GM19043 (cell line): ENCODE data around the gene ALDH4A1.

Experiments
- ATAC-seq: cut with Tn5 transposase; IDR thresholded peaks from one replicate; pipeline ENCODE4 v1.9.1; 2021; ENCODE audit warnings: low read depth; ENCODE audit not compliant: unreplicated experiment

The ALDH4A1 gene

DNA sequence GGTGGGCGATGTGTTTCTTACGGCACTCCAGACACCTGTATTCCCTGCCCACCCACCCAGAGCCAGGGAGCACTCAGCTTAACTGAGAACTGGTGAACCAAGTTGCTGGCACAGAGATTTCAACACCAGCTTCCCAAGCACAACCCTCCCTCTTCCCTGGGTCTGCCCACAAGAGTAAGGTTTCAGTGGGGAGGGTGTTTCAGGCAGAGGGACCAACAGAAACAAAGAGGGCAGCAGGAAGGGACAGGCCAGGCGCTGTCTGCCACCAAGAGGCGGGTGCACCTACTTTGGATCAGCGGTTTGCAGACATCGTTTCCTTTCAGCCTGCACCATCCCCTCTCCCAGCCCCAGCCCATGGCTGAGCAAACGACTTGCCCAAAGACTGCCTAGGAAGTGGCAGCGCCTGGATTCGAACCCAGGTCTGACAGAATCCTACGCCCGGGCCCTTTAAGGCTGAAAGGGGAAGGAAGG, 21.9 kb upstream of the ALDH4A1 start:
- ATAC-seq = no peak

DNA sequence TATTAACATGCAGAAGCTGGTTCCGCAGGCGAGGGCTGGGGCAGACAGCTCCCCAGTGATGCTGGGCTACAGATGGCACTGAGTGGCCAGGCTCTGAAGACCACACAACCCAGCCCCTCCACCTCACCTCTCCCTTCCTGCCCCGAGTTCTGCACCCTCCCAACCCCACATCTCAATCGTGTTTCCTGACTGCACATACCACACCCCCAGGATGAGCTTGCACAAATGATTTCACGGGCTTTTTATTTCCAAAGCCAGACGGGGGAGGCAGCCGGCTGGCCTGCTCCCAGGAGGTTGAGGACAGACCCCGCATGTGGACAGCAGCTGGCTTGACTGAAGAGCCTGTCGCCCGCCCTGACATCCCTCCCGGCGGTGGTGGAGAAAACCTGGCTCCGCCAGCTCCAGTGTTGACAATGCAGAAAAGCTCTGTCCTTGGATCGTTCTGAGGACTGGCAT, 21.4 kb upstream of the ALDH4A1 start:
- ATAC-seq = no peak

DNA sequence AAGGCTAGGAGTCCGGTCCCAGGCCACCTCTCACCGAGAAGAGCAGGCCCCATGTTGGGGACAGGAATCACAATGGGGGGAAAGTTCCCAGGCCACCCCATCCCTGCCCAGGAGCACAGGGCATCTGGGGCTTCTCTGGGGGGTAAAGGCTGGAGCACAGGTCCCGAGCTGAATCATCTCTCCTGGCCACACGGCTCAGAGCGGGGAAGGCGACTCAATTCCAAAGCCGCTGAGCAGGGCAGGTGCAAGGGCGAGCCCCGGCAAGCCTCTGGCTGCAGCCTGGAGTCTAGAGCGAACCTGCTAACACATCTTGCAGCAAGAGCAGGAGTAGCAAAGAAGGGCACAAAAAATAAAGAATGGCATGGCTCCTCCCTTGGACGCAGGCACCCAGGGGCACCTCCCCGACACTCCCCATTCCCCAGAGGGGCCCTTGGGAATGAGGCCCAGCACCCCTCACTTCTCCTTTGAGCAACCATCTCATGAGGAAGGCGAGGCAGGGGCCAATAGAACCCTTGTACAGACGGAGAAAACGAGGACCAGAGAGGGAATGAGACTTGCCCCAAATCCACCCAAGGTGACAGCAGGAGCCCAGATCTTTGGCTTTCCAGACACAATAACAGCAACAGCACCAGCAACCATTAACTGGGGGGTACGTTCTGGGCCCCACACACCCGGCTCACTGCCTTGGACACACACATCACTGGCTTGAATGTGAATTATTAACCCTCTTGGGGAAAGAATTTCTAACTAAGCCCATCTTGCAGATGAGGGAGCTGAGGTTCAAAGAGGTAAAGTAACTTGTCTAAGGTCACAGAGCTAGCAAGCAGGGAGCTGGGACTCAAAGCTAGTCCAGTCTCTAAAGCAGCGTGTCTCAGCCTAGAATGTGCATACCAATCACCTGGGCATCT, 20.7 kb upstream of the ALDH4A1 start:
- ATAC-seq = no peak

DNA sequence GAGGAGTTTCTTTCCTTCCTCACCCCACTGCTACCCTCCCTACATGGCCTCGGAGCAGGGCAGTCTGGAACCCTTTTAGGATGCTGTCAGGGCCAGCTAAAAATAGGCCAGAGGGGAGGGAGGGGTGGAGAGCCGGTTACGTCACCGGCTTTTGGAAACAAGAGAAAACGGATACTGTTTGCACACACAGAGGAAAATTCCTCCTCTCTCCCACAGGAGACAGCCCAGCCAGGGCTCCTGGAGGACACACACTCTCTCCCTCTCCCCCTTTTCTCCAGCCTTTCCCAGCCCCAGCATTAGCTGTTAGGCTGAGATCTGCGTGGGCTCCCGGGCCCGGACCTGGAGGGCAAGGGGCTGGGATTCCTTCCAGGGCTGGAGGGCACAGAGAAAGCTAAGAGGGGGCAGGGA, 20.0 kb upstream of the ALDH4A1 start:
- ATAC-seq = no peak

DNA sequence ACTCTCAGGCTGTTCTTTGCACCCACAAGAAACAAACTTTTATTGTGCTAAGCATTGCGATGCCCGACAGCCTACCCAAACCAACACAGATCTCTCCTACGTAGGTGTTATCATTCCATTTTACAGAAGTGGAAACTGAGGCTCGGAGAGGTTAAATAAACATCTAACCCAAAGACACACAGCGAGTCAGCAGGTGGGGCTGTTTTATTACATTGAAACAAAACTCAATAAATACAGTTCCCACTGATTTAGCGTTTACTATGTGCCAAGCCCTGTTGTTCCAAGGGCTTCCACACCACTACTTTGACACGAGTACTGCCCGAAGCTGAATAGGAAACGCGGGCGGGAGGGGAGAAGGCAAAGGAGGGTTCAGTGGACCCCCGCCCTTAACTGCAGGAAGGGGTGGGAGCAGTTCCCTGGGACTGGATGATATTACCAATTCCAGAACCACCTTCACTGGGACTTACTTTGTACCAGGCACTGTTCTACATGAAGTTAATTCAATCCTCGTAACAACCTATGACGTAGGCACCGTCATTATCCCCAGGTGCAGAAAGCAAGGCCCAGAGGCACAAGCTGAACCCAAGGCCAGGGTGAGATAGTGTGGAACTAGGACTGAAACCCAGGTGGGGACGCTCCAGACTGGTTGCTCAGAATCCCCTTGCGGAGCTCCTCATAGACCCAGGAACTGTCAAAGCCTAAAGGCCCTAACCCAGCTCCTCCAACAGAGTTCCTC, 19.3 kb upstream of the ALDH4A1 start:
- ATAC-seq = no peak

DNA sequence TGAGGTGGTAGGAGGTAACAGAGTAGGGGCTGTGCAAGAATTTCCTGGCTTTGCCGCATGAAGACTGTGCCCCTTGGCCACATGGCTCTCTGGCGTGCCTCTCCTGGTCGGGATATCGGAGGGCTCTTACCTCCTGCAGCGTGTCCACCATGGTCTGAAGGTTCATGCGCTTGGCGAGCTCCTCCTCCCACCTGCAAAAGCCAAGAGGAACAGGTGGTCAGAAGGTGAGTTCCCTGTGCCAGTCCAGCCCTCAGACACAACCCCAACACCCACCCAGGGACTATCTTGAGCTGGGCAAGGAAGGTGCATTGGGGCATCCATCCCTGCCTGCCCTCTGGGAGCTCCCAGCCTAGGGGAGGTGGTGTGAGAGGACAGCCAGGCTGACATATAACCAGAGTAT, 18.6 kb upstream of the ALDH4A1 start:
- ATAC-seq = no peak

DNA sequence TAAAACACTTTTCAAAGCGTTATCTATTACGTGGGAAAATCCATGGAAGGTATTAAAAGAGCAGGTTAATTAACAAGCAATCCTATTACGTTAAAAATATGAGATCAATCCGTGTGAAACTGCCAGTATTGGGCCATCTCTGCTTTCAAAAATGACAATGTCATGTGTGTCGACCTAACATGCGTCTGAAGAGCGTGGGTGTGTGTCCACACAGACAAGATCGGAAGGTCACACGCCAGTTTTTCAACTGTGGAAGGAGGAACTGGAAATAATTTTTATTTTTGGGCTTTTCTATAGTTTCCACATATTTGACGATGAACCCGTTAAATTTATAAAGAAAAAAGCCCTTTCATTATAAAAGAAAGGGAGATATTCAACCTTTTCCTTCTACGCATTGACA, 17.6 kb upstream of the ALDH4A1 start:
- no peak for ATAC-seq

DNA sequence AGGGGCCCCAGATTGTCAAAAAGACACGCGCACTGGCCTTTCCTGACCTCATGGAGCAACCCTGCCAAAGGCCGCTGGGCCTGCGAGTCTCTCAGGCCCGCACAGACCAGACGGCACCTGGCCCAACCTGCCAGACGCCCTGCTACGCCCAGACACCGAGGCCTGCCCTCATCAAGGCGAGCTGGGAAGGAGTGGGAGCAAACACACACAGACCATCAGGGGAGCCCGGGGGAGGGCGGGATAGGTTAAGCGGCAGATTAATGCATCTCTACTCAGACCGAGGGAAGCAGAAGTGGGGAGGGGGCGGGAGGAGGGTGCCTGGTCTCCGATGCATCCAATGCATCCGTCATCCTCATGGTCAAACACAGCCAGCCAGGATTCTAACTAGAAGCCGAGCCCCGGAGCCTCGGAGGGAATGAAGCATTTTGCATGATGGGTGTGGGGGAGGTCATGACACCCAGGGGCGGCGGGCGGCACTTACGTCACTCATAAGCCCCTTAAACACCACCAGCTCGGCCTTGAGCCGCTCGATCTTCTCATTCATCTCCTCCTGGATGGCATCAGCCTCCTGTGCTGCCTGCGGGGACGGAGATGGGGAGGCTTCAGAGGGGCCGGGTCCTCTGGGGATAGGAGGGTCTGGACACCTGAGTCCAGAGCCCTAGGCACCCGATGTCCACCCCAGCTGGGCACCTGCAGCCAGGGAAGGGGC, 17.0 kb upstream of the ALDH4A1 start:
- ATAC-seq = no peak

DNA sequence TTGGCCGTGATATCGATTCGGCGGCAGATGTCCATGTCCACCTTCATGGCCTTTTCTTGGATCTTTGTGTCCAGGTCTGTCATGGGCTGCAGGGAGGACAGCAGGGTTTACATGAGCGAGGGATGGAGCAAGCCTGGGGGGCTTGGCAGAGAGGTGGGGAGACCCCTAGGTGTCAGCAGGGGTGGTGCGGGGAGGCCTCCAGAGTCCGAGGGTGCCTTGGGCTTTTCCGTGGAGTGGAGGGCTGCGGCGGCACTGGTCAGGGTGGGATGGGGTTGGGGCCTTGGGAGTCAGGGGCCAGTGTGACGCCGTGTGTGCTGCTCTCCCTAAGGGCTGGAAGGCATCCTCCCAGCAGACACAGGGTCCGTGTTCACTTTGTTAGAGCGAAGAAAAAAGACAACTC, 16.1 kb upstream of the ALDH4A1 start:
- ATAC-seq = no peak

DNA sequence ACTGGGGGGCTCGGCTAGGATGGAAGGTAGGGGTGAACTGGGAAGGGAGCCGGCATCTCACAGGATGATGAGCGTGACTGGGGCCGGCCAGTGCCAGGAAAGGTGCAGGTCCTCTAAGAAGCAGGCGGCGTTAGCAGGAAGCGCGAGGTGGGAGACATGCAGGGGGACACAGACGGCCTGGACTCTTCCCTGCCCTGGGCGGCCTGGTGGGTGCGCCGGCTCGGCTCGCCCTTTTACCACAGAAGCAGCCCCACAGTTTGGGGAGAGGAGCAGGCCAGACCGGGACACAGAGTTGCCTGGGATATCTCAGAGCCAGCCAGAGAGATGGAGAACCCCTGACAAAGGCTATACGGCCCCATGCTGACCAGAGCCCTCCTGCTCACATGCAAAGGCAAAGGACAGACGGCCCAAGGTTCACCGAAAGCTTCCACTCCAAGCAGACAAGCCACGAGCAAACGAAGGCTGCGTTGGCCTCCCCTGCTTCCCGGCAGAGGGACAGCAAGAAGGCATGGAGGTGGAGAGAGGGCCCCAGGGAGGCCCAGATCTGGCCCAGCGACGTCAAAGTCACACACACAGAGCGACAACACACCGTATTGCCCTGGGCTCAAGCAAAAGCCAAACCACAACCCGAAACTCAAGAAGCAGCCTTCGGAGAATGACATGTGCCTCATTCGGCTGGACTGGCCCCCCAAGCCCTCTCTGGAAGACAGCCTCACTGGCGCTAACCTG, 14.9 kb upstream of the ALDH4A1 start:
- no peak for ATAC-seq

DNA sequence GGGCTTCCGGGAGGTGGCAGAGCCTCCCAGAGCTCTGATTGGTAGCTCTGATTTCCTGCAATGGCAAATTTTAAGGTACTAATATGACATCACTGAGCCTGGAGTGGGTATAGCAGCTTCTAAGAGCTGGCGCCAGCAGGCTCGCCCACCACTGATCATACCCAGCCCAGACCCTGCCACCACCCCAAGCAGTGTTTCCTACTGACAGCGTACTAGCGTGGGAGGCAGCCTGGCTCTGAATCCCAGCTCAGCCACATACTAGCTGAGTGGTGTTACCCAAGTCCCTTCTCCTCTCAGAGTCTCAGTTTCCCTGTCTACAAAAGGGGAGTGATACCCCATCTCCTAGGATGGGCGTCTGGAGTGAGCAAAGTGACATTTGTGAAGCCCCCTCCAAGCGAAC, 13.0 kb upstream of the ALDH4A1 start:
- ATAC-seq = no peak

DNA sequence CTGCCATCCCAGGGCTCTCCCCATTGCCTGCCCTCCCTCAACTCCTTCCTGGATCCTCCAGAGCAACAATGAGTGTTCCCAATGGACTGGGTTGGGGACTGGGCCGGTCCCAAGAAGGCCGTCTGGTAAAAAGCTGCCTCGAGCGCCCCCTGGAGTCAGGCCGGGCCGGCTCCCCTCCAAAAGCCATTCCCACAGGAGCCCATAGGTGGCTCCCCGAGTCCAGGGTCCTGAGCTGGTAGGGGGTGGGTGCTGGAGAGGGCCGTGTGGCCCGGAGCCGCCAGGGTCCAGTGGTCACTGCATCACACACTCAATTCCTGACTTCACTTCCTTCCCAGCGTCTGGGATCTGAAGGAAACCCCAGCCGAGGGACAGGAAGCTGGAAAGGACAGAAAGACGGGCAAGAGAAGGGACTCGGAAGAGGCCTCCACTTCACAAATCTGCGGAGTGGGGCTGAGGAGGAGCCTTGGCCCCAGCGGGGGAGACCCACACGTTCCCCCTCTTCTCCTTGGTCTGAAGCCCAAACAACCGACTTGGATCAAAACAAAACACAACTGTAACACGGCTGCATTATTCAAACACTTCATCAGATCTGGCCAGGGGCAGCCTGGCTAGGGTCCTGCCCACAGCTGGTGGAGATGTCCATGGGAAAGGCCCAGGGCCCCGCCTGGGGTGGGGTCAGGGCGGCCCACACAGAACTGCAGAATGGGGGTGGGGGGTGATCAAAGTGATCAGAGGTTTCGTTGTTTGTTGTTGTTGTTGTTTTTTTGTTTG, 10.9 kb upstream of the ALDH4A1 start:
- ATAC-seq = no peak

DNA sequence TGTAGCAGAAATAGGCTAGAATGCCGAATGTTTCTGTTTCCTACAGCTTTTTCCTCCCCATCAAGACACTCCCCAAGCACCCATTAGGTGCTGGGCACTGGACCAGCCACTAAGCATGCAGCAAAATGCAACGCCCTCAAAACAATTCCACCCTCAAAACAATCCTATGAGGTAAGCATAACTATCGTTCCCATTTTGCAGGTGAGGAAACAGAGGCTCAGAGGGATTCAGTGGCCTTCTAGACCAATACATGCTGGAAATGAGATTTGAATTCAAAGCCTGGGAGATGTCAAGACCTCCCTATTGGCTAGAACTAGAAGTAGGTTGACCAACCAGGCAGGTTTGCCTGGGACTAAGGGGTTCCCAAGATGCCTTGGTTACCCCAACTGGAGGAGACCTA, 10.2 kb upstream of the ALDH4A1 start:
- ATAC-seq = no peak

DNA sequence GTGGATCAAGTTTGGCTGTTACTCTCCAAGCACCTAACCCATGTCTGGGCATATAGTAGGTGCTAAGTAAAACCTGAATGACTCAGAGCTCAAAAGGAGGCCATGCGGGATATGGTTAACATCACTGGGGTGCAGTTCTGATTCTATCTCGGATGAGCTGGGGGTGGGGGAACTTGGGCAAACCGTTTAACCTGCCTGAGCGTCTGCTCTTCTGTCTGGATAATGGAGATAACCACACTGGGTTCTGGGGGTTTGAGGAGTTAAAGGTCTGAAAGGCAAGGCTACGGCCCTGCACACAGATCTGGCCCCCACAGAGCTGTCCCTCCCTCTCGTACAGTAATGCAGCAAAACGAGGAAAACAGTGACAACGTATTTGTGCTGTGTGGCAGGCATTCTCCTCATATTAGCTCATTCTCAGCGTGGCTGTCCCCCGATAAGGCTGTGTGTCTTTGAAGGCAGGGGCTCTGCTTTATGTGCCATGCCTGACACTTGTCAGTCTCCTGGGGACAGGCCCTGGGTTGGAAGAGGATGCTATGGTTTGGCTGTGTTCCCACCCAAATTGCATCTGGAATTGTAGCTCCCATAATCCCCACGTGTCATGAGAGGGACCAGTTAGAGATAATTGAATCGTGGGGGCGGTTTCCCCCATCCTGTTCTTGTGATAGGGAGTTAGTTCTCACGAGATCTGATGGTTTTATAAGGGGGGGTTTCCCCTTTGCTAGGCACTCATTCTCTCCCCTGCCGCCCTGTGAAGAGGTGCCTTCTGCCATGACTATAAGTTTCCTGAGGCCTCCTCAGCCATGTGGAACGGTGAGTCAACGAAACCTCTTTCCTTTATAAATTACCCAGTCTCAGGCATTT, 6.8 kb upstream of the ALDH4A1 start:
- no peak for ATAC-seq

DNA sequence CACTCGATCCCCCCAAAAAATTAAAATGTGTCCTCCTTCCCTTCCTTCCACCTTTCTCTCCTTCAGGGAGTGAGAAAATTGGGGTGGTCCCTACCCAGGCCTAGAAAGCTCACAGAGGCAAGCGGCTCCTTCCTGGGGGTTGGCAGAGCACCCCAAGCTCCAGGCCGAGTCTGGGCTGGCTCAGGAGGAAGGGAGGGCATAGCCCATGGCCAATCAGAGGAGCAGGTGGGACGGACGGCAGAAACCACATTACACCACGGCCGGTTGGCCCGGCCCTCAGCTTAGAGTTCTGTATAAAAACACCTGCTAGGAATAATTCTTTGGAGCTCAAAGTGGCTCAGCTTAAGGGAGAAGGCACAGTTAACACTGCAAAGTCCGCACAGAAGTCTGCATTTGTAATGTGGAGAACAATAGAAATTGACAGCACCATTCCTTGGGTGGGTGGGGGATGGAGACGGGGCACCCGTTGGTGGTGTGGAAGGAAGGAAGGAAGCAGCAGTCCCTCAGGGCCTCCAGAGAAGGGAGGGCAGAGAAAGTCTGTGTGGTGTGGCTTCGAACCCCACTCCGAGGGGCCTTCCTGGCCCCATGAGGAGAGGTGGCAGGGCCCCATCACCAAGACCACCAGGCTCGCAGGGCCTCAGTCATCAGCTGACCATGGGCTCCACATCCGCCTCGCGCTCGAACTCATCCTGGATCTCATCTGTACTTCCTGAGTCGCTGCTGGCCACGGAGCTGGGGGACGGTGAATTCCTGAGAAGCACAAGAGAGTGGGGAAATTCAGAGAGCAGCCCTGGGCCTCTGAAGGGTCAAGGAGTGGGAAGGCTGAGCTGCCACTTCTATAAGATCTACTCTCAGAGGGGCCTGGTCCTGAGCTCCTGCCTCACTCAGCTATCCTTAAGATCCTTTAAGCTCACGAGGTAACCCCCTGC, 5.8 kb upstream of the ALDH4A1 start:
- no peak for ATAC-seq

DNA sequence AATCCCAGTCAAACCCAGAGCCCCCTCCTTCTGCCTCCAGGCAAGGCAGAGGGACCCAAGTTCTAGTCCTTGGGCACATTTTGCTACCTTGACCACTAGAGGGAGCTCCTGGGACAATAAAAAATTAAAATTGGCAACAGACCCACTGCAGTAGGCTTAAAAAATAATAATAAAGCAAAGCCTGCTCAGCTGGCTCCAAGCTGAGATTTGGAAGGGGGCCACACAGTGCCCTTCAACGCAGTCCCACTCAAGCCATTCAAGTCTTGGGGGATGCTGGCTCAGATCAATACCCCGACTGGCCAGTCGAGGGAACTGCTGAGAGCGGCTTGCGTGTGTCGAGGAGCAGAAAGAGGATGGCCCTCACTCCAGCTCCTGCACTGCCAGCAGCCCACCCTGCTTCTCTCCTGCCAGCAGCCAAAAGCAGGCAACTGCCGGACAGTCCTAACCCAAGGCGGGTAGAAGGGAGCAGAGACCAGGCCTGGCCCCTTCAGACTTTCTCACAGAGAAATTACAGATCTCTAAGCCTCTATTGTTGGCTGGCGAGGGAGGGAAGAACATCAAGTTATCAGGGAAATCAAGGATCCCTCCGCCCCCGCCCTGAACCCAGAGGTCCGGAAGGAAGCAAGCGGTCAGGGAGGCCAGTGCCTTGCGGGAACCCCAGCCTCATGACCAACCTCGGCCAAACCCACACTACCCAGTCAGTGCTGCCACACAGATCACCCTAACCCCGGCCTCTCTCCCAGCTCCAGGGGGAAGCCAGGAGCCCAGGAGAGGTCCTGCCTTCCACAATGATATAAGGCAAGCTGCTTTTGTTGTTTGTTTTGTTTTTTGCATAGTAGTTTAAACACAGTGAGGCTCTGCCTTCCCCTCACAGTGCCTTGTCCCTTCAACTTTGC, 4.9 kb upstream of the ALDH4A1 start:
- ATAC-seq = no peak

DNA sequence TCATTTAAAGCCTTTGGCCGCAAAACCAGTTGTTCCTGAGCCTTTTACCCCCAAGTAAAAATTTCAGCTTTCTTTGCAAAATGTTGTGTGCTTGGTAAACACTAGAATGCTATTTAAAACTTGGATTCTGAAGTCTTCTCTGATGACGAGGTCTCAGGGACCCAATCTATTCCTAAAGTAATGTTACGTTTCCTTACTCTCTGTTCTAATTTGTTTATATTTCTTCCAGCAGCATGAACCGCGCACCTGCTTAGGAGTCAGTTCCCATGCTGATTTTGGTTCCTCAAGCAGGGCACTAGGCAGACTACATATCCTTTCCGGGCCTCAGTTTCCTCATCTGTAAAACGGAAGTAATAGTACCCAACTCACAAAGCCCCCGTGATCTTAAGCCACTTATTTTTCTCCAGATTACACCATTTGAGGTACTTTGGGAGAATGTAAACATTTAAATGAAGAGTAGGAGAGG, 969 bp upstream of the ALDH4A1 start:
- no peak for ATAC-seq
